Measurements from ENCODE around the gene RGS12.

- no peak for TF ChIP-seq GABPA (IDR thresholded peaks at IDR 0.05; ENCODE audit: low read depth)
- no peak for TF ChIP-seq CTCF (IDR thresholded peaks at IDR 0.05; ENCODE audit: insufficient read depth, low read length)
- TF ChIP-seq POLR2AphosphoS5 (IDR thresholded peaks at IDR 0.05; ENCODE audit: low read depth), result no peak
- TF ChIP-seq REST (IDR thresholded peaks at IDR 0.05; ENCODE audit: insufficient replicate concordance, low read depth), result no peak
Measured at GRCh38 chr4:3286335-3287175, 6.3 kb upstream of the RGS12 start.
